K562 (cell line): ENCODE data around the gene TM7SF2. TPM values are rescaled to one million over a fixed set of nuclear protein-coding genes. Genes with fewer than 3 reads are reported as not detected.

Source experiments
- HIVEP1 ChIP-seq: fragments of 250-450 bp; sonication (Bioruptor Pico); IDR thresholded peaks from 2 replicates; pipeline ENCODE4 v1.4.0; 2020; ENCODE audit warnings: mild to moderate bottlenecking
- PHB2 ChIP-seq: fragments of 450-650 bp; IDR thresholded peaks from 2 replicates; pipeline ENCODE4 v1.6.1; 2017; ENCODE audit warnings: low read depth
- ZNF134 ChIP-seq: fragments of 250-450 bp; sonication (Bioruptor Pico); conservative IDR thresholded peaks from 2 replicates; pipeline ENCODE4 v1.4.0; 2020
- ZNF764 ChIP-seq: fragments of 250-450 bp; sonication (Bioruptor Pico); IDR thresholded peaks from 2 replicates; pipeline ENCODE4 v1.4.0; 2020; ENCODE audit warnings: low read depth, mild to moderate bottlenecking, moderate library complexity
- polyA plus RNA-seq, 8 experiments: library from polyadenylated mRNA; depleted of rRNA in 4 of 8; stranded (reverse) in 5 of 8; unstranded in 3 of 8; fragments of >200 nt; fragmentation: Nextera tagmentation in 2 of 8; fragmentation: Illumina TruSeq in 1 of 8; extraction: Ambion mirVana in 2 of 8; extraction: Trizol in 1 of 8; gene quantifications; 2 replicates each; pipeline versions ENCODE4 v1.2.1 to v1.2.3, GENCODE V29; 2011 to 2014; ENCODE audit warnings: inconsistent platforms in 1 of 8, missing spikeins in 1 of 8
- total RNA-seq, 7 experiments: library from RNA; depleted of rRNA in 6 of 7; stranded (reverse); fragments of >200 nt in 6 of 7; fragmentation: Illumina TruSeq in 2 of 7; extraction: Trizol in 2 of 7; gene quantifications; 2 replicates each; pipeline versions ENCODE4 v1.2.1 to v1.2.3, GENCODE V29; 2011 to 2021; ENCODE audit warnings: low replicate concordance in 1 of 7
- TF ChIP-seq, protein P1 (sequence below), 2 experiments: fragments of 250-450 bp in 1 of 2; fragments of 450-650 bp in 1 of 2; sonication (Bioruptor Pico) in 1 of 2; IDR thresholded peaks; 2 replicates each; pipeline versions ENCODE4 v1.6.1 to v1.8.0; 2016 to 2021; ENCODE audit warnings: mild to moderate bottlenecking in 2 of 2, moderate library complexity in 2 of 2, missing compliant biosample characterization in 1 of 2, missing genetic modification characterization in 1 of 2
- TF ChIP-seq, protein P2 (sequence below): sonication (generic); formaldehyde crosslinking; IDR thresholded peaks from 2 replicates; pipeline ENCODE4 v1.8.1; 2022; ENCODE audit warnings: missing genetic modification reagents
- TF ChIP-seq, protein P3 (sequence below), 3 experiments: fragments of 200-800 bp in 1 of 3; fragments of 250-450 bp in 1 of 3; fragments of 450-650 bp in 1 of 3; sonication (Bioruptor Pico) in 1 of 3; sonication (Bioruptor generic) in 1 of 3; formaldehyde crosslinking in 1 of 3; IDR thresholded peaks; 2 replicates each; pipeline versions ENCODE4 v1.6.1 to v1.8.0; 2016 to 2022; ENCODE audit warnings: mild to moderate bottlenecking in 2 of 3, missing genetic modification characterization in 2 of 3, missing compliant biosample characterization in 1 of 3, moderate library complexity in 1 of 3
- TF ChIP-seq, protein P4 (sequence below): fragments of 250-450 bp; sonication (Bioruptor Pico); IDR thresholded peaks from 2 replicates; pipeline ENCODE4 v1.8.0; 2021; ENCODE audit warnings: mild to moderate bottlenecking, moderate library complexity
- TF ChIP-seq, protein P5 (sequence below): fragments of 250-450 bp; sonication (Bioruptor Pico); IDR thresholded peaks from 2 replicates; pipeline ENCODE4 v1.8.0; 2022; ENCODE audit warnings: moderate library complexity, mild to moderate bottlenecking, inconsistent platforms
- TF ChIP-seq, protein P6 (sequence below): fragments of 250-450 bp; sonication (Bioruptor Pico); IDR thresholded peaks from 2 replicates; pipeline ENCODE4 v1.4.0; 2020; ENCODE audit warnings: mild to moderate bottlenecking
- TF ChIP-seq, protein P7 (sequence below): fragments of 450-650 bp; IDR thresholded peaks from 2 replicates; pipeline ENCODE4 v1.7.1; 2018; ENCODE audit warnings: mild to moderate bottlenecking, low read depth; ENCODE audit not compliant: partially characterized antibody

Gene TM7SF2
- total and polyA plus RNA-seq, 9 of the 15 experiments (the other 6 are each of a cell fraction or from before 2014, with no cell fraction given) = 1.2 to 22.0 (median 14.3) TPM

DNA sequence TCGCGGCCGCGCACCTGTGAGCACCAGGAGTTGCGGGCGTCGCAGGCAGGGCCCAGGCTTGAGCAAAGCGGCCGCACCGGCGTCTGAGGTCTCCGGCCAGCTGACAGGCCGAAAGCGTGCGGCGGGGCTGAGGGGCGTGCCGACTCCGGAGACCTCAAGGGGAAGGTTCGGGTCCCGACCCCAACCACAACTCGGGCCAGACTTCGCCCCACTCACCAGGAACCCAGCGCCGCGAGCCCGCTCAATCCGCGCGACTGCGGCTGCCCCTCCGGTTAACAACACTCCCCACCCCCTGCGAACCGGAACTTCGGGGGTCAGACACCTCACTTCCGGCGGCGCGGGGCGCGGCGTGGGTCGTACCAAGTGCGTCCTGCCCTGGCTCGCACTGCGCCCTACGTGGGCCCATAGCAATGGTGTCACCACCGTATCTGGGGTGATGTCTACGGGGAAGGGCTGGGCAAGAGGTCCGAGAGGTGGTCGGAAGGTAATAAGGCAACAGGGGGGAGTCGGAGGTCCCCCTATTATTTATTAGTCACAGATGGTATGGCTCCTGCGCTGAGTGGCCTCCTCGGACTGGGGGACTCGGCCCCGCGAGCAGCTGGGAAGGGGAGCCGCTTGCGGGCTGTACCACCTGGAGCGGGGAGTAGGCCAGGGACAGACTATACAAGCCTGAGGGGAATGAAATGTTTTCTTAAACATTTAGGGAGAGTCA, 22.7 kb downstream of the TM7SF2 start, which contains the start of gene SYVN1 (continued):
- TF ChIP-seq, protein P1, sequence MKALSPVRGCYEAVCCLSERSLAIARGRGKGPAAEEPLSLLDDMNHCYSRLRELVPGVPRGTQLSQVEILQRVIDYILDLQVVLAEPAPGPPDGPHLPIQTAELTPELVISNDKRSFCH (CRISPR knock-in tag; IDR thresholded peaks at IDR 0.05) = no peak
- TF ChIP-seq, protein P1 (tag; IDR thresholded peaks at IDR 0.05) = no peak
- TF ChIP-seq, protein P2, sequence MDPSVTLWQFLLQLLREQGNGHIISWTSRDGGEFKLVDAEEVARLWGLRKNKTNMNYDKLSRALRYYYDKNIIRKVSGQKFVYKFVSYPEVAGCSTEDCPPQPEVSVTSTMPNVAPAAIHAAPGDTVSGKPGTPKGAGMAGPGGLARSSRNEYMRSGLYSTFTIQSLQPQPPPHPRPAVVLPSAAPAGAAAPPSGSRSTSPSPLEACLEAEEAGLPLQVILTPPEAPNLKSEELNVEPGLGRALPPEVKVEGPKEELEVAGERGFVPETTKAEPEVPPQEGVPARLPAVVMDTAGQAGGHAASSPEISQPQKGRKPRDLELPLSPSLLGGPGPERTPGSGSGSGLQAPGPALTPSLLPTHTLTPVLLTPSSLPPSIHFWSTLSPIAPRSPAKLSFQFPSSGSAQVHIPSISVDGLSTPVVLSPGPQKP (CRISPR knock-in tag) = no peak
- TF ChIP-seq ZNF764 (CRISPR knock-in tag) (0 out of 2 replicates have a peak, but pooled peaks have one; percentile 55), ZNF134 (CRISPR knock-in tag) (no peak), PHB2 (no peak), HIVEP1 (CRISPR knock-in tag) (no peak)
- TF ChIP-seq, protein P3, sequence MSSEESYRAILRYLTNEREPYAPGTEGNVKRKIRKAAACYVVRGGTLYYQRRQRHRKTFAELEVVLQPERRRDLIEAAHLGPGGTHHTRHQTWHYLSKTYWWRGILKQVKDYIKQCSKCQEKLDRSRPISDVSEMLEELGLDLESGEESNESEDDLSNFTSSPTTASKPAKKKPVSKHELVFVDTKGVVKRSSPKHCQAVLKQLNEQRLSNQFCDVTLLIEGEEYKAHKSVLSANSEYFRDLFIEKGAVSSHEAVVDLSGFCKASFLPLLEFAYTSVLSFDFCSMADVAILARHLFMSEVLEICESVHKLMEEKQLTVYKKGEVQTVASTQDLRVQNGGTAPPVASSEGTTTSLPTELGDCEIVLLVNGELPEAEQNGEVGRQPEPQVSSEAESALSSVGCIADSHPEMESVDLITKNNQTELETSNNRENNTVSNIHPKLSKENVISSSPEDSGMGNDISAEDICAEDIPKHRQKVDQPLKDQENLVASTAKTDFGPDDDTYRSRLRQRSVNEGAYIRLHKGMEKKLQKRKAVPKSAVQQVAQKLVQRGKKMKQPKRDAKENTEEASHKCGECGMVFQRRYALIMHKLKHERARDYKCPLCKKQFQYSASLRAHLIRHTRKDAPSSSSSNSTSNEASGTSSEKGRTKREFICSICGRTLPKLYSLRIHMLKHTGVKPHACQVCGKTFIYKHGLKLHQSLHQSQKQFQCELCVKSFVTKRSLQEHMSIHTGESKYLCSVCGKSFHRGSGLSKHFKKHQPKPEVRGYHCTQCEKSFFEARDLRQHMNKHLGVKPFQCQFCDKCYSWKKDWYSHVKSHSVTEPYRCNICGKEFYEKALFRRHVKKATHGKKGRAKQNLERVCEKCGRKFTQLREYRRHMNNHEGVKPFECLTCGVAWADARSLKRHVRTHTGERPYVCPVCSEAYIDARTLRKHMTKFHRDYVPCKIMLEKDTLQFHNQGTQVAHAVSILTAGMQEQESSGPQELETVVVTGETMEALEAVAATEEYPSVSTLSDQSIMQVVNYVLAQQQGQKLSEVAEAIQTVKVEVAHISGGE (CRISPR knock-in tag; IDR thresholded peaks at IDR 0.05) = peak in 1 of 3 experiments; percentile 78; a peak in 2 of 6 replicates
- TF ChIP-seq, protein P4, sequence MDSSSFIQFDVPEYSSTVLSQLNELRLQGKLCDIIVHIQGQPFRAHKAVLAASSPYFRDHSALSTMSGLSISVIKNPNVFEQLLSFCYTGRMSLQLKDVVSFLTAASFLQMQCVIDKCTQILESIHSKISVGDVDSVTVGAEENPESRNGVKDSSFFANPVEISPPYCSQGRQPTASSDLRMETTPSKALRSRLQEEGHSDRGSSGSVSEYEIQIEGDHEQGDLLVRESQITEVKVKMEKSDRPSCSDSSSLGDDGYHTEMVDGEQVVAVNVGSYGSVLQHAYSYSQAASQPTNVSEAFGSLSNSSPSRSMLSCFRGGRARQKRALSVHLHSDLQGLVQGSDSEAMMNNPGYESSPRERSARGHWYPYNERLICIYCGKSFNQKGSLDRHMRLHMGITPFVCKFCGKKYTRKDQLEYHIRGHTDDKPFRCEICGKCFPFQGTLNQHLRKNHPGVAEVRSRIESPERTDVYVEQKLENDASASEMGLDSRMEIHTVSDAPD (CRISPR knock-in tag) = no peak
- TF ChIP-seq, protein P5, sequence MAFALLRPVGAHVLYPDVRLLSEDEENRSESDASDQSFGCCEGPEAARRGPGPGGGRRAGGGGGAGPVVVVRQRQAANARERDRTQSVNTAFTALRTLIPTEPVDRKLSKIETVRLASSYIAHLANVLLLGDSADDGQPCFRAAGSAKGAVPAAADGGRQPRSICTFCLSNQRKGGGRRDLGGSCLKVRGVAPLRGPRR (CRISPR knock-in tag) = no peak
- TF ChIP-seq, protein P6, sequence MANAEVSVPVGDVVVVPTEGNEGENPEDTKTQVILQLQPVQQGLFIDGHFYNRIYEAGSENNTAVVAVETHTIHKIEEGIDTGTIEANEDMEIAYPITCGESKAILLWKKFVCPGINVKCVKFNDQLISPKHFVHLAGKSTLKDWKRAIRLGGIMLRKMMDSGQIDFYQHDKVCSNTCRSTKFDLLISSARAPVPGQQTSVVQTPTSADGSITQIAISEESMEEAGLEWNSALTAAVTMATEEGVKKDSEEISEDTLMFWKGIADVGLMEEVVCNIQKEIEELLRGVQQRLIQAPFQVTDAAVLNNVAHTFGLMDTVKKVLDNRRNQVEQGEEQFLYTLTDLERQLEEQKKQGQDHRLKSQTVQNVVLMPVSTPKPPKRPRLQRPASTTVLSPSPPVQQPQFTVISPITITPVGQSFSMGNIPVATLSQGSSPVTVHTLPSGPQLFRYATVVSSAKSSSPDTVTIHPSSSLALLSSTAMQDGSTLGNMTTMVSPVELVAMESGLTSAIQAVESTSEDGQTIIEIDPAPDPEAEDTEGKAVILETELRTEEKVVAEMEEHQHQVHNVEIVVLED (CRISPR knock-in tag) = peak; percentile 80
- TF ChIP-seq, protein P7, sequence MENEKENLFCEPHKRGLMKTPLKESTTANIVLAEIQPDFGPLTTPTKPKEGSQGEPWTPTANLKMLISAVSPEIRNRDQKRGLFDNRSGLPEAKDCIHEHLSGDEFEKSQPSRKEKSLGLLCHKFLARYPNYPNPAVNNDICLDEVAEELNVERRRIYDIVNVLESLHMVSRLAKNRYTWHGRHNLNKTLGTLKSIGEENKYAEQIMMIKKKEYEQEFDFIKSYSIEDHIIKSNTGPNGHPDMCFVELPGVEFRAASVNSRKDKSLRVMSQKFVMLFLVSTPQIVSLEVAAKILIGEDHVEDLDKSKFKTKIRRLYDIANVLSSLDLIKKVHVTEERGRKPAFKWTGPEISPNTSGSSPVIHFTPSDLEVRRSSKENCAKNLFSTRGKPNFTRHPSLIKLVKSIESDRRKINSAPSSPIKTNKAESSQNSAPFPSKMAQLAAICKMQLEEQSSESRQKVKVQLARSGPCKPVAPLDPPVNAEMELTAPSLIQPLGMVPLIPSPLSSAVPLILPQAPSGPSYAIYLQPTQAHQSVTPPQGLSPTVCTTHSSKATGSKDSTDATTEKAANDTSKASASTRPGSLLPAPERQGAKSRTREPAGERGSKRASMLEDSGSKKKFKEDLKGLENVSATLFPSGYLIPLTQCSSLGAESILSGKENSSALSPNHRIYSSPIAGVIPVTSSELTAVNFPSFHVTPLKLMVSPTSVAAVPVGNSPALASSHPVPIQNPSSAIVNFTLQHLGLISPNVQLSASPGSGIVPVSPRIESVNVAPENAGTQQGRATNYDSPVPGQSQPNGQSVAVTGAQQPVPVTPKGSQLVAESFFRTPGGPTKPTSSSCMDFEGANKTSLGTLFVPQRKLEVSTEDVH = peak; percentile 77
